HUES64 (cell line): Measurements from ENCODE around the gene SERPINB12.

Experiments used
- H3K27ac ChIP-seq: 2 replicates; pipeline ENCODE4 v1.7.0; 2013; ENCODE audit warnings: low read depth, low read length, inconsistent platforms
- H3K27me3 ChIP-seq: 2 replicates; pipeline ENCODE4 v1.6.1; 2013; ENCODE audit warnings: mild to moderate bottlenecking, low read length; ENCODE audit not compliant: insufficient read depth
- H3K36me3 ChIP-seq: 2 replicates; pipeline ENCODE4 v1.6.1; 2013; ENCODE audit warnings: mild to moderate bottlenecking, low read length; ENCODE audit not compliant: insufficient read depth
- H3K4me1 ChIP-seq: 2 replicates; pipeline ENCODE4 v1.6.1; 2013; ENCODE audit warnings: mild to moderate bottlenecking, low read length, moderate library complexity; ENCODE audit not compliant: insufficient read depth
- H3K4me3 ChIP-seq: 2 replicates; pipeline ENCODE4 v1.5.1; 2013; ENCODE audit warnings: mild to moderate bottlenecking, low read length, moderate library complexity
- H3K9ac ChIP-seq: 2 replicates; pipeline ENCODE4 v1.6.1; 2013; ENCODE audit warnings: mild to moderate bottlenecking, low read depth, low read length
- H3K9me3 ChIP-seq: 2 replicates; pipeline ENCODE4 v1.6.1; 2013; ENCODE audit warnings: low read depth, low read length; ENCODE audit not compliant: insufficient read depth
- WGBS: fragments of 150-250, 120-280 bp; methylation state at CpG from one replicate; pipeline ENCODE4 v1.1.7; 2013; ENCODE audit warnings: missing lambda C conversion rate; 5-methylcytosine and 5-hydroxymethylcytosine counted together

Gene SERPINB12

GRCh38 chr18:63579616-63580015 lies 37.4 kb downstream of the SERPINB12 start:
- no peak overlapping the region for H3K9ac ChIP-seq
- no peaks in the 10 kb centered on the region for H3K27me3 ChIP-seq
- H3K4me3 ChIP-seq, result no peak overlapping the region
- no peaks in the 10 kb centered on the region for H3K9me3 ChIP-seq
- H3K27ac ChIP-seq, result no peak overlapping the region
- WGBS, result 0% methylated on average over 1 of the region's 2 CpGs
- no peaks in the 10 kb centered on the region for H3K36me3 ChIP-seq
- H3K4me1 ChIP-seq, result no peaks in the 10 kb centered on the region

DNA sequence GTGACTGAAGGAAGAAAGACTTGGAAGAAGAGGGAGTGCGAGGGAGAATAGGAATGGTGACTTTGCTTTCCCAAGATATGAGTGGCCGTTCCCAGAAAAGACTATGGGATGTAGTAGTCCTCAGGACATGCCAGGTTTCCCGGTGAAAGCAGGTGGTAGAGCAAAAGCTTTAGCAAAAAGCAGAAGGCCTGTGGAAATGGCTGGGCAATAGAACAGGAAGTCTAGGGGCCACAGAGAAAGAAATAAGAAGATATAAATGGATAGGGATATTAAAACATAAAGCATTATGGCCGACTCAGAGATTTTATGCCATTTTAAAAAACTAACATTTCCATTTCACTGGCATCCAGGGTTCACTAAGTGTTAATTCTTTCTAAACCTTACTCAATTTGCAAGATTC lies 43.8 kb downstream of the SERPINB12 start:
- WGBS, result 96% methylated on average over 4 of the region's 4 CpGs
- Histone ChIP-seq H3K4me3 (no peak overlapping the region), H3K9ac (no peak overlapping the region), H3K27me3 (no peaks in the 10 kb centered on the region), H3K9me3 (no peaks in the 10 kb centered on the region), H3K36me3 (no peaks in the 10 kb centered on the region), H3K4me1 (no peaks in the 10 kb centered on the region), H3K27ac (no peak overlapping the region)

DNA sequence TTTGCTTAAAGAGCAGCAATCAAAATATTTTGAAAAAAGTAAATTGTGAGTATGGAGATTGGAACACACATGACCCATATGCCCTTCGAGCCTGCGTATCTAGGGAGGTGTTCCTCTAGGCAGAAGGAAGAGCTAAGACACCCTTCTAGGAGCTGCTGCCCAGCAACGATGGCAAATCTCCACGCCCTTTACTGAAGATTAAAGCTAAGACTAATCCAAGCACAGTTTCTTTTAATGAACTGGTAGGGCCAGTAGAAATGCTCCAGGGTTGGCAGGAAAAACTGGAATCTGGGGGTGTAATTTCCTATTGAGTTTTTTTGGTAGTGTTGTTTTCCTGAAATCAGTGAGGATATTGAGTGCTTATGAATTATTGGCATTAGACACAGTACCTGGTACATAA lies 44.3 kb downstream of the SERPINB12 start:
- Histone ChIP-seq H3K4me1 (no peaks in the 10 kb centered on the region), H3K4me3 (no peak overlapping the region), H3K9ac (no peak overlapping the region), H3K9me3 (no peaks in the 10 kb centered on the region), H3K27me3 (no peaks in the 10 kb centered on the region), H3K36me3 (no peaks in the 10 kb centered on the region), H3K27ac (no peak overlapping the region)
- WGBS, result 92% methylated on average over 4 of the region's 4 CpGs

DNA sequence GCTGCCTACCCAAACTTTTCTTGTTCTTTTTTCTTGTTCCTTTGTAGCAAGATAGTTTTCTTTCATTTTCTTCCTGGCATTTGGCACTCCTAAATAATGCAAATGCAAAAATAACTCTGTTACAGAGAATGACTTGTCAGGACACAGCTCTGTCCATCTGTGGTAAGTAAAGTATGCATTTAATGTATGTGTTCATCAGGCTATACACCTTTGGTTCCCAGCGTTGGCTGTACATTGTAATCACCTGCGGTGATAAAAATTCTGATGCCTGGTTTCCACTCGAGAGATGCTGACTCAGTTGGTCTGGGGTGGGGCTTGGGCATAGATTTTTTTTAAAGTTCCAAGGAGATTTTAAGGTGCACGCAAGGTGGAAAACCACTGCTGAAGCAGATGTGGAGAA lies 44.8 kb downstream of the SERPINB12 start, which contains the start of gene SERPINB13:
Gene SERPINB13 (plus strand): TSS at position 378 of the 400 bp plus-strand sequence. CDS start 1,325 bp downstream, outside the sequence.
- Histone ChIP-seq H3K36me3 (no peaks in the 10 kb centered on the region), H3K27me3 (no peaks in the 10 kb centered on the region), H3K9ac (no peak within 1 kb of the TSS), H3K4me3 (no peak within 1 kb of the TSS), H3K9me3 (no peaks in the 10 kb centered on the region), H3K27ac (no peak within 1 kb of the TSS), H3K4me1 (no peaks in the 10 kb centered on the region)
- WGBS, result 94% methylated on average over 4 of the region's 4 CpGs

DNA sequence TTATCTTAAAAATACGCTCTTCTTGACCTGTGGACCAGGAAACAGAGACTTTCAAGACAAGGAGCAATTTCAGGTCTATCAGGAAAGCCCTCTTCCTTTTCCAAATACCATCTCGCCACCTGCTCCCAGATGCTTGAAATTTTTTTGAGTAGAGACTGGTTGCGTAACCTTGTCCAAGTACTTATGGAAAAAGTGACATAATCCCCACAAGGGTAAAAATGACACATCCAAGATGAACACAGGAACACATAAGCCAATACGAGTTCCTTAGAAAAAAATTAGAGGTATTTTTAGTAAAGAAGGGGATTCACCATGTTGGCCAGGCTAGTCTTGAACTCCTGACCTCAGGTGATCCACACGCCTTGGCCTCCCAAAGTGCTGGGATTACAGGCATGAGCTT lies 46.7 kb downstream of the SERPINB12 start:
- Histone ChIP-seq H3K4me3 (no peak overlapping the region), H3K27me3 (no peaks in the 10 kb centered on the region), H3K9me3 (no peaks in the 10 kb centered on the region), H3K4me1 (no peaks in the 10 kb centered on the region), H3K36me3 (no peaks in the 10 kb centered on the region), H3K27ac (no peak overlapping the region), H3K9ac (no peak overlapping the region)
- WGBS, result 89% methylated on average over 4 of the region's 5 CpGs

DNA sequence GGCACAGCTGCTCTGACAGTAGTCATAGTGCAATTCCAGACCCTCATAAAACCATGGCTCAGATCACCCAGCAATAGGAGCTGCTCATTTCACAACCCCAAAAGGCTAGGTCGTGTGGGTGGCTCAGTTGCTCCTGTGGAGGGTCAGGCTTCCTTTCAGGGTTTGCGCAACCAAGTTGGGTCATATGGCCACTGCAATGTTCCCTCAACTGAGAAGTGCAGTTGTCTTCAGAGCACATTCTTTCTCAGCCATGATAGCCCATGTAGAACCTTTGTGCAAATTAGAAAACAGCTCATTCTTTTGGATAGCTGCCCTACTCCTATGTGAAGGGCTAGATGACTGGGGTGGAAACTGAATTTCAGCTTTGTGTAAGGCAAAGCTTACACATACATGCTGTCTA lies 48.2 kb downstream of the SERPINB12 start:
- no peaks in the 10 kb centered on the region for H3K27me3 ChIP-seq
- no peak overlapping the region for H3K27ac ChIP-seq
- no peak overlapping the region for H3K9ac ChIP-seq
- H3K4me3 ChIP-seq, result no peak overlapping the region
- no peaks in the 10 kb centered on the region for H3K9me3 ChIP-seq
- no peaks in the 10 kb centered on the region for H3K4me1 ChIP-seq
- H3K36me3 ChIP-seq, result no peaks in the 10 kb centered on the region
- 89% methylated on average over 2 of the region's 2 CpGs for WGBS

- no peaks in the 10 kb centered on the region for H3K4me1 ChIP-seq
- H3K9me3 ChIP-seq, result no peaks in the 10 kb centered on the region
- H3K4me3 ChIP-seq, result no peak overlapping the region
- H3K9ac ChIP-seq, result no peak overlapping the region
- no peaks in the 10 kb centered on the region for H3K36me3 ChIP-seq
- no peaks in the 10 kb centered on the region for H3K27me3 ChIP-seq
- 100% methylated on average over 2 of the region's 3 CpGs for WGBS
- no peak overlapping the region for H3K27ac ChIP-seq
These were observed 49.0 kb downstream of the SERPINB12 start for GRCh38 chr18:63590966-63591695.

- Histone ChIP-seq H3K27me3 (no peaks in the 10 kb centered on the region), H3K4me1 (no peaks in the 10 kb centered on the region), H3K4me3 (no peak overlapping the region), H3K9me3 (no peaks in the 10 kb centered on the region), H3K27ac (no peak overlapping the region), H3K9ac (no peak overlapping the region), H3K36me3 (no peaks in the 10 kb centered on the region)
- WGBS, result 100% methylated on average over 2 of the region's 3 CpGs
These were observed 49.6 kb downstream of the SERPINB12 start for GRCh38 chr18:63591725-63592124.

GRCh38 chr18:63592471-63592870 lies 50.3 kb downstream of the SERPINB12 start:
- H3K9ac ChIP-seq, result no peak overlapping the region
- no peak overlapping the region for H3K27ac ChIP-seq
- 68% methylated on average over 1 of the region's 1 CpG for WGBS
- H3K9me3 ChIP-seq, result no peaks in the 10 kb centered on the region
- H3K27me3 ChIP-seq, result no peaks in the 10 kb centered on the region
- H3K36me3 ChIP-seq, result no peaks in the 10 kb centered on the region
- H3K4me3 ChIP-seq, result no peak overlapping the region
- no peaks in the 10 kb centered on the region for H3K4me1 ChIP-seq

GRCh38 chr18:63596964-63597363 lies 54.8 kb downstream of the SERPINB12 start:
- WGBS, result 81% methylated on average over 14 of the region's 14 CpGs
- Histone ChIP-seq H3K27ac (no peak overlapping the region), H3K4me1 (no peaks in the 10 kb centered on the region), H3K4me3 (no peak overlapping the region), H3K36me3 (no peaks in the 10 kb centered on the region), H3K9me3 (no peaks in the 10 kb centered on the region), H3K9ac (no peak overlapping the region), H3K27me3 (no peaks in the 10 kb centered on the region)

DNA sequence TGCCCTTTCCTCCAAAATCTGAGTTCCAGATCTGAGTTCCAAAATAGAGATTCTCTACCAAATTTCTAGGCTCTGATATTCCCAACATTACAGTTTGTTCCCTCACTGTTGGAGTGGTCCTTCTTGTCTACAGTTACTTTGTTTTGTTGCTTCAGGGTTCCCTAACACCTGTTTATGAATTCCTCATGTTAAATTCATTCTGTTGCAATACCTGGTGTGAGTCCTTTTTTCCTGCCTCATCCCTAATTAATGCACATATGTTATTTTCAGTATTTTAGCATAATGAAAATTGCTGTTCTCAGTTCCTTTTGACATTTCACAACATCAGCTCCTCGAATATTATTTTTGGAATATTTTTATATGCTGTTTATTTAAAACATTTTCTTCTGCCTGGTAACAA lies 61.2 kb downstream of the SERPINB12 start:
- no CpG with 5 or more reads among the region's 1 CpG for WGBS
- Histone ChIP-seq H3K9me3 (no peaks in the 10 kb centered on the region), H3K27ac (no peak overlapping the region), H3K4me1 (no peaks in the 10 kb centered on the region; the same call in 1 of the 2 replicates), H3K36me3 (no peaks in the 10 kb centered on the region), H3K27me3 (no peaks in the 10 kb centered on the region), H3K4me3 (no peak overlapping the region), H3K9ac (no peak overlapping the region)

GRCh38 chr18:63603772-63604171 lies 61.6 kb downstream of the SERPINB12 start:
- H3K4me3 ChIP-seq, result no peak overlapping the region
- H3K27ac ChIP-seq, result no peak overlapping the region
- 0% methylated on average over 1 of the region's 1 CpG for WGBS
- H3K9me3 ChIP-seq, result no peaks in the 10 kb centered on the region
- H3K36me3 ChIP-seq, result no peaks in the 10 kb centered on the region
- H3K4me1 ChIP-seq, result no peaks in the 10 kb centered on the region; the same call in 1 of the 2 replicates
- no peak overlapping the region for H3K9ac ChIP-seq
- H3K27me3 ChIP-seq, result no peaks in the 10 kb centered on the region
